Naive thymus-derived CD4-positive, alpha-beta T cell (primary cell): ENCODE results near the gene UAP1. TPM values are rescaled to one million over a fixed set of nuclear protein-coding genes. Genes with fewer than 3 reads are reported as not detected.
A peak's percentile ranks its signal among the peaks of the same experiment; 100 is the strongest.

Source experiments
- ATAC-seq: fragments of 150-1000 bp; cut with Tn5 transposase; 2 replicates; pipeline ENCODE4 v1.10.0; 2021; ENCODE audit warnings: mild to moderate bottlenecking, moderate library complexity
- CTCF ChIA-PET: fragments of 350-600 bp; sonication (Branson Sonifier 250); formaldehyde crosslinking; loops from one replicate; lab custom pipeline; 2021; ENCODE audit warnings: antibody characterized with exemption; lab: Charles Lee
- POLR2A ChIA-PET: fragments of 350-600 bp; sonication (Branson Sonifier 250); formaldehyde crosslinking; loops from one replicate; lab custom pipeline; 2021; ENCODE audit warnings: antibody characterized with exemption, inconsistent platforms; lab: Charles Lee
- DNase-seq, 9 donors: peaks; one replicate each; pipeline versions ENCODE4 v3.0.0 to v3.0.0-alpha.2; 2020 to 2022; ENCODE audit warnings: mixed read lengths in 1 of 9
- H3K27ac ChIP-seq: one replicate; pipeline ENCODE4 v1.7.0; 2013; ENCODE audit warnings: mild to moderate bottlenecking, low read depth, low read length, moderate library complexity
- H3K27me3 ChIP-seq, 2 donors: one replicate each; pipeline ENCODE4 v1.7.0; 2013; ENCODE audit warnings: low read length in 2 of 2, mild to moderate bottlenecking in 2 of 2, moderate library complexity in 2 of 2; ENCODE audit not compliant: control insufficient read depth in 2 of 2, insufficient read depth in 2 of 2
- H3K36me3 ChIP-seq, 3 experiments: 1 replicate in 2 of 3; 2 replicates in 1 of 3; pipeline ENCODE4 v1.7.0; 2013; ENCODE audit warnings: low read length in 3 of 3, mild to moderate bottlenecking in 3 of 3, moderate library complexity in 1 of 3; ENCODE audit not compliant: insufficient read depth in 3 of 3, control insufficient read depth in 2 of 3
- H3K4me1 ChIP-seq, 2 donors: one replicate each; pipeline ENCODE4 v1.7.0; 2013; ENCODE audit warnings: low read length in 2 of 2, mild to moderate bottlenecking in 2 of 2, moderate library complexity in 1 of 2; ENCODE audit not compliant: control insufficient read depth in 2 of 2, insufficient read depth in 2 of 2
- H3K4me3 ChIP-seq: 2 replicates; pipeline ENCODE4 v1.7.0; 2013; ENCODE audit warnings: mild to moderate bottlenecking, low read length
- H3K9me3 ChIP-seq, 3 experiments: 1 replicate in 2 of 3; 2 replicates in 1 of 3; pipeline ENCODE4 v1.7.0; 2013; ENCODE audit warnings: low read length in 3 of 3; ENCODE audit not compliant: control insufficient read depth in 2 of 3
- H3K27ac Mint-ChIP-seq, 9 donors: one replicate each; pipeline ENCODE4 v1.8.0; 2020 to 2022; ENCODE audit warnings: mixed read lengths in 9 of 9, mild to moderate bottlenecking in 8 of 9, moderate library complexity in 5 of 9, inconsistent platforms in 2 of 9
- H3K27me3 Mint-ChIP-seq, 5 donors: one replicate each; pipeline ENCODE4 v1.8.0; 2021 to 2022; ENCODE audit warnings: mixed read lengths in 5 of 5, mild to moderate bottlenecking in 1 of 5
- H3K36me3 Mint-ChIP-seq, 5 donors: one replicate each; pipeline ENCODE4 v1.8.0; 2020 to 2022; ENCODE audit warnings: mixed read lengths in 5 of 5, mild to moderate bottlenecking in 3 of 5, inconsistent platforms in 1 of 5
- H3K4me1 Mint-ChIP-seq, 7 donors: one replicate each; pipeline ENCODE4 v1.8.0; 2020 to 2022; ENCODE audit warnings: mixed read lengths in 7 of 7, mild to moderate bottlenecking in 3 of 7, inconsistent platforms in 1 of 7
- H3K4me3 Mint-ChIP-seq, 10 donors: one replicate each; pipeline ENCODE4 v1.8.0; 2020 to 2022; ENCODE audit warnings: mild to moderate bottlenecking in 10 of 10, mixed read lengths in 10 of 10, moderate library complexity in 6 of 10, inconsistent platforms in 2 of 10
- H3K9me3 Mint-ChIP-seq, 11 donors: one replicate each; pipeline ENCODE4 v1.8.0; 2020 to 2022; ENCODE audit warnings: mixed read lengths in 11 of 11, mild to moderate bottlenecking in 4 of 11, inconsistent platforms in 1 of 11, moderate library complexity in 1 of 11
- intact Hi-C, 2 donors: fragments of 100-400 bp; cut with micrococcal nuclease; formaldehyde crosslinking; loops; one replicate each; pipeline ENCODE4 v1.15.1; 2023
- polyA plus RNA-seq, 2 donors: library from polyadenylated mRNA; unstranded; fragments of 300-500 nt; fragmentation: Illumina TruSeq; gene quantifications; one replicate each; pipeline ENCODE4 v1.2.3, GENCODE V29; 2021
- total RNA-seq, 6 experiments: library from RNA in 5 of 6; stranded (reverse) in 5 of 6; gene quantifications; 1 replicate in 5 of 6; 2 replicates in 1 of 6; pipeline ENCODE4 v1.2.3 and lab custom pipeline; 2021 to 2026

Gene UAP1
- 10 to 100 TPM; 18.0 to 29.6 (median 22.7) TPM for total RNA-seq
- 10 to 100 TPM; 26.0 to 27.7 TPM for polyA plus RNA-seq
- 60.6 reads per million, percentile 75 among the genes with 10 or more reads in this experiment for total RNA-seq (lab: John Stamatoyannopoulos, UW)

GRCh38 chr1:162561616-162562469 lies at the start of gene UAP1:
Gene UAP1 (plus strand): TSS chr1:162561722. CDS start chr1:162566069, 4,347 bp downstream.
- Mint-ChIP-seq H3K4me3 (peak within 1 kb of the TSS; percentile 89 to 98 (median 96)), H3K9me3 (peaks cover 0 to 3% (median 0%) of the 10 kb centered on the region in 11 donors), H3K36me3 (peaks cover 0 to 7% (median 2%) of the 10 kb centered on the region in 5 donors), H3K4me1 (peaks cover 16 to 52% (median 44%) of the 10 kb centered on the region in 7 donors), H3K27me3 (no peaks in the 10 kb centered on the region), H3K27ac (peak within 1 kb of the TSS; percentile 95 to 99 (median 98))
- Histone ChIP-seq H3K9me3 (no peaks in the 10 kb centered on the region), H3K36me3 (no peaks in the 10 kb centered on the region), H3K4me1 (peaks cover 10% of the 10 kb centered on the region in 2 donors), H3K27ac (peak within 1 kb of the TSS; percentile 91), H3K27me3 (no peaks in the 10 kb centered on the region), H3K4me3 (peak within 1 kb of the TSS; percentile 91)
- peak; percentile 44 for ATAC-seq
- peak in 3 of 9 donors; percentile 7 to 22 (median 12) for DNase-seq
- intact Hi-C loops, result loop anchor here (1.0 to 5.0 kb wide), 8 partner anchors 65 to 1160 kb away; partner anchors contain the start of genes HSD17B7 (in 2 of the 2), NUF2 (in 2 of the 2), UHMK1 (in 2 of the 2) and ATF6 (in 1 of the 2)
- ChIA-PET CTCF (no interaction called here), POLR2A (no interaction called here)

- Histone ChIP-seq H3K27ac (no peak overlapping the region), H3K9me3 (no peaks in the 10 kb centered on the region), H3K4me1 (no peaks in the 10 kb centered on the region), H3K4me3 (no peak overlapping the region), H3K36me3 (peaks cover 8 to 34% (median 17%) of the 10 kb centered on the region in 3 experiments), H3K27me3 (no peaks in the 10 kb centered on the region)
- CTCF ChIA-PET, result no interaction called here
- Mint-ChIP-seq H3K36me3 (peaks cover 8 to 61% (median 24%) of the 10 kb centered on the region in 5 donors), H3K4me1 (peaks cover 0 to 13% (median 3%) of the 10 kb centered on the region in 7 donors), H3K27me3 (no peaks in the 10 kb centered on the region), H3K9me3 (no peaks in the 10 kb centered on the region), H3K27ac (peak overlapping the region in 1 of 9 donors; percentile 13), H3K4me3 (no peak overlapping the region)
- intact Hi-C loops, result no loop called here
- no peak for ATAC-seq
- POLR2A ChIA-PET, result no interaction called here
- no peak for DNase-seq
Measured at GRCh38 chr1:162527314-162527713, 34.2 kb upstream of the UAP1 start.

- no peaks in the 10 kb centered on the region for H3K27me3 Mint-ChIP-seq
- CTCF ChIA-PET, result no interaction called here
- H3K9me3 Mint-ChIP-seq, result no peaks in the 10 kb centered on the region
- no peaks in the 10 kb centered on the region for H3K9me3 ChIP-seq
- no peaks in the 10 kb centered on the region for H3K4me1 ChIP-seq
- POLR2A ChIA-PET, result no interaction called here
- intact Hi-C loops, result no loop called here
- H3K27ac ChIP-seq, result no peak overlapping the region
- no peak overlapping the region for H3K4me3 Mint-ChIP-seq
- DNase-seq, result no peak
- no peak overlapping the region for H3K4me3 ChIP-seq
- peaks cover 0 to 3% (median 0%) of the 10 kb centered on the region in 7 donors for H3K4me1 Mint-ChIP-seq
- peaks cover 0 to 6% (median 0%) of the 10 kb centered on the region in 3 experiments for H3K36me3 ChIP-seq
- no peaks in the 10 kb centered on the region for H3K27me3 ChIP-seq
- H3K36me3 Mint-ChIP-seq, result peaks cover 0 to 35% (median 9%) of the 10 kb centered on the region in 5 donors
- H3K27ac Mint-ChIP-seq, result peak overlapping the region in 2 of 9 donors; percentile 36 to 58
- ATAC-seq, result peak; percentile 31
Measured at GRCh38 chr1:162530307-162530987, 31.1 kb upstream of the UAP1 start.

- Histone ChIP-seq H3K9me3 (no peaks in the 10 kb centered on the region), H3K36me3 (peaks cover 0 to 4% (median 0%) of the 10 kb centered on the region in 3 experiments), H3K4me1 (no peaks in the 10 kb centered on the region), H3K4me3 (no peak overlapping the region), H3K27ac (no peak overlapping the region), H3K27me3 (no peaks in the 10 kb centered on the region)
- peaks cover 0 to 3% (median 0%) of the 10 kb centered on the region in 7 donors for H3K4me1 Mint-ChIP-seq
- DNase-seq (no peak), ATAC-seq (no peak)
- ChIA-PET POLR2A (no interaction called here), CTCF (no interaction called here)
- no peak overlapping the region for H3K4me3 Mint-ChIP-seq
- peak overlapping the region in 1 of 9 donors; percentile 58 for H3K27ac Mint-ChIP-seq
- no peaks in the 10 kb centered on the region for H3K9me3 Mint-ChIP-seq
- peaks cover 0 to 34% (median 9%) of the 10 kb centered on the region in 5 donors for H3K36me3 Mint-ChIP-seq
- intact Hi-C loops, result no loop called here
- no peaks in the 10 kb centered on the region for H3K27me3 Mint-ChIP-seq
Measured at GRCh38 chr1:162530988-162531319, 30.6 kb upstream of the UAP1 start.

GRCh38 chr1:162535501-162535900 lies 26.0 kb upstream of the UAP1 start:
- Mint-ChIP-seq H3K4me3 (no peak overlapping the region), H3K36me3 (peaks cover 0 to 11% (median 4%) of the 10 kb centered on the region in 5 donors), H3K4me1 (peaks cover 0 to 7% (median 0%) of the 10 kb centered on the region in 7 donors), H3K27ac (no peak overlapping the region), H3K27me3 (no peaks in the 10 kb centered on the region), H3K9me3 (no peaks in the 10 kb centered on the region)
- ChIA-PET POLR2A (no interaction called here), CTCF (no interaction called here)
- Histone ChIP-seq H3K27ac (no peak overlapping the region), H3K4me1 (no peaks in the 10 kb centered on the region), H3K9me3 (no peaks in the 10 kb centered on the region), H3K36me3 (no peaks in the 10 kb centered on the region), H3K27me3 (no peaks in the 10 kb centered on the region), H3K4me3 (no peak overlapping the region)
- intact Hi-C loops, result no loop called here
- ATAC-seq (no peak), DNase-seq (no peak)

GRCh38 chr1:162536511-162536910 lies 25.0 kb upstream of the UAP1 start:
- no peak overlapping the region for H3K4me3 ChIP-seq
- no peaks in the 10 kb centered on the region for H3K36me3 ChIP-seq
- ChIA-PET CTCF (no interaction called here), POLR2A (no interaction called here)
- intact Hi-C loops, result no loop called here
- H3K27me3 ChIP-seq, result no peaks in the 10 kb centered on the region
- Mint-ChIP-seq H3K27me3 (no peaks in the 10 kb centered on the region), H3K27ac (no peak overlapping the region), H3K9me3 (peaks cover 0 to 5% (median 0%) of the 10 kb centered on the region in 11 donors), H3K36me3 (peaks cover 0 to 9% (median 5%) of the 10 kb centered on the region in 5 donors), H3K4me3 (no peak overlapping the region), H3K4me1 (peaks cover 0 to 7% (median 0%) of the 10 kb centered on the region in 7 donors)
- no peaks in the 10 kb centered on the region for H3K9me3 ChIP-seq
- no peak for ATAC-seq
- no peak for DNase-seq
- H3K27ac ChIP-seq, result no peak overlapping the region
- no peaks in the 10 kb centered on the region for H3K4me1 ChIP-seq
